ENCODE data around the gene PLCG2. TPM values are rescaled to one million over a fixed set of nuclear protein-coding genes. Genes with fewer than 3 reads are reported as not detected.

Gene PLCG2
- total RNA-seq, 1 donor from 2014 or later, result 47.6 TPM

DNA sequence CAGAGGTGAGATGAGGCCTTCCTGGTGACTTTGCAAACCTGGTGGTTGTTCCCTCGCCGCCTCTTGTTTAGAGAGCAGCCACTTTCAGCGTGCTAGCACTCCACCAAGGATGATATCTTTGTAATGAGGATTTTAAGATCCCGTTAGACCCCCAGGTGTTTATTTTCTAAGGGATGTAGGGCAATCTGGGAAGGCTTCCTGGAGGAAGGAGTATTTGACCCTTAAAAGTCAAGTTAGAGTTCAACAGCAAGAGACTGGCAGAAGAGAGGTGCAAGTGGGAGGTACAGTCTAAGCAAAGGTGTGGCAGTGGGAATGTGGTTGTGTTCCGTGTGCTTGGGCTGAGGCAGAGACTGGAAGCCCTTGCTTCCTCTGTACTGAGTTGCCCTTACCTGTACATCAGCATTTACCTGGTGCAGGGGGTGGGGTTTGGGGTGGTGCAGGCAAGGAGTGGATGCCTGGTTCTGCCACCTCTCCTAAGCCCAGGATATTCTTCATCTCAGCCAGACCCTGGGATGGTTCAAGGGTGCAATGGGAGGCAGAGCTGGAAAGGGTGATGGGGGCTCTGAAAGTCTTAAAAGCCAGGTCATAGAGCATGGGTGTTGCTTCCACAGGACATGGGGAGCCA, 148.6 kb downstream of the PLCG2 start:
- no peak for DNase-seq
- Histone ChIP-seq H3K4me3 (no peak overlapping the region), H3K36me3 (peaks cover 39% of the 10 kb centered on the region), H3K27ac (no peak overlapping the region), H3K9me3 (no peaks in the 10 kb centered on the region), H3K27me3 (no peaks in the 10 kb centered on the region), H3K4me1 (peaks cover 2% of the 10 kb centered on the region)
- no peak for ATAC-seq
- intact Hi-C loops (cut with DNase I), result no loop called here
- TF ChIP-seq, protein P1, sequence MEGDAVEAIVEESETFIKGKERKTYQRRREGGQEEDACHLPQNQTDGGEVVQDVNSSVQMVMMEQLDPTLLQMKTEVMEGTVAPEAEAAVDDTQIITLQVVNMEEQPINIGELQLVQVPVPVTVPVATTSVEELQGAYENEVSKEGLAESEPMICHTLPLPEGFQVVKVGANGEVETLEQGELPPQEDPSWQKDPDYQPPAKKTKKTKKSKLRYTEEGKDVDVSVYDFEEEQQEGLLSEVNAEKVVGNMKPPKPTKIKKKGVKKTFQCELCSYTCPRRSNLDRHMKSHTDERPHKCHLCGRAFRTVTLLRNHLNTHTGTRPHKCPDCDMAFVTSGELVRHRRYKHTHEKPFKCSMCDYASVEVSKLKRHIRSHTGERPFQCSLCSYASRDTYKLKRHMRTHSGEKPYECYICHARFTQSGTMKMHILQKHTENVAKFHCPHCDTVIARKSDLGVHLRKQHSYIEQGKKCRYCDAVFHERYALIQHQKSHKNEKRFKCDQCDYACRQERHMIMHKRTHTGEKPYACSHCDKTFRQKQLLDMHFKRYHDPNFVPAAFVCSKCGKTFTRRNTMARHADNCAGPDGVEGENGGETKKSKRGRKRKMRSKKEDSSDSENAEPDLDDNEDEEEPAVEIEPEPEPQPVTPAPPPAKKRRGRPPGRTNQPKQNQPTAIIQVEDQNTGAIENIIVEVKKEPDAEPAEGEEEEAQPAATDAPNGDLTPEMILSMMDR (IDR thresholded peaks at IDR 0.05), result no peak

DNA sequence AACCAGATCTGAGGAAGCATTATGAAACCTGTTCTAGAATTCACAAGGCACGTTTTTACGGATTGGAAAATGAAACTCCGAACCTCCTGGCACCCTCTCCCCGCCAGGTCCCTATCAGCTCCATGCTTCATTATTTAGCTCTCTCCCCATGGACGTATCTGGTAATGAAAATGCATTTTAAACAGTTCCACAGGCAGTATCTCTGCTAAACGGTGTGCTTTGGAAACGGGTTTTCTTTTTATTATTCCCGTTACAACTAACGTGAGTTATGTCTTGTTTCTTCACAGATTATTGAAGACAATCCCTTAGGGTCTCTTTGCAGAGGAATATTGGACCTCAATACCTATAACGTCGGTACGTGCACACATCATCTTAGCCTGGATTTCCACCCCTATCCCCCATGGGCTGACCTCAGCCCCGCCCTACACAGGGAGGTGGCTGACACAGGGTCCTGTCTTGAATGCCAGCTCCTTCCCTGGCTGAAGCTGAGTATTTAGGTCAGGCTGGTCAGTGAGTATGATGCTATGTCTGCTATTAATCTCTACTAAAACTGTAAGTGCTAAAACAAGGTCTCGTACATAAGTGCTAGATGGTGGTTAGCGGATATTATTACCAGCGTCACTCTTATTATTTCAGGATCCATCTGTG, 149.3 kb downstream of the PLCG2 start:
- Histone ChIP-seq H3K27ac (no peak overlapping the region), H3K4me3 (no peak overlapping the region), H3K4me1 (no peaks in the 10 kb centered on the region), H3K9me3 (no peaks in the 10 kb centered on the region), H3K36me3 (peaks cover 38% of the 10 kb centered on the region), H3K27me3 (no peaks in the 10 kb centered on the region)
- TF ChIP-seq, protein P1 (IDR thresholded peaks at IDR 0.05), result no peak
- DNase-seq (no peak), ATAC-seq (no peak)
- intact Hi-C loops (cut with DNase I), result no loop called here

DNA sequence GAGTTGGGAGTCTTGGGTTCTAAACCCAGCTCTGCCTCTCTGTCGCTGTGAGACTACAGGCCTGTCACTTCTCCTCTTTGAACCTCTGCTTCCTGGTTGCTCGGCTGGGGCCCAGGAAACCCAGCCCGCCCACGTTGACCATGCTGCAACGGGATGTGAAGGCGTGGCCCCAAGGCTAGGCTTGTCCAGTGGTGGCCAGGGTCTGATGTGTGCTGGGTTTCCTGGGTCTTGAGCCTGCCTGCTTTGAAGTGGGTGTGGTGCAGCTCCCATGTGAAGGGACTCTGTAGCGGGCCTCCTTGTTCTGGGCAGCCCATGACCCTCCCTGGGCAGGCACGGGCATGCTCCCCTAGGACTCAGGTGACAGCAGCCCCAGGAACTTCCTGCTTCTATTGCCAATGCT, 149.9 kb downstream of the PLCG2 start:
- Histone ChIP-seq H3K4me1 (no peaks in the 10 kb centered on the region), H3K9me3 (no peaks in the 10 kb centered on the region), H3K36me3 (peaks cover 32% of the 10 kb centered on the region), H3K27ac (no peak overlapping the region), H3K4me3 (no peak overlapping the region), H3K27me3 (no peaks in the 10 kb centered on the region)
- TF ChIP-seq, protein P1 (IDR thresholded peaks at IDR 0.05), result no peak
- intact Hi-C loops (cut with DNase I), result no loop called here
- DNase-seq (peak; percentile 78), ATAC-seq (peak; percentile 86)

DNA sequence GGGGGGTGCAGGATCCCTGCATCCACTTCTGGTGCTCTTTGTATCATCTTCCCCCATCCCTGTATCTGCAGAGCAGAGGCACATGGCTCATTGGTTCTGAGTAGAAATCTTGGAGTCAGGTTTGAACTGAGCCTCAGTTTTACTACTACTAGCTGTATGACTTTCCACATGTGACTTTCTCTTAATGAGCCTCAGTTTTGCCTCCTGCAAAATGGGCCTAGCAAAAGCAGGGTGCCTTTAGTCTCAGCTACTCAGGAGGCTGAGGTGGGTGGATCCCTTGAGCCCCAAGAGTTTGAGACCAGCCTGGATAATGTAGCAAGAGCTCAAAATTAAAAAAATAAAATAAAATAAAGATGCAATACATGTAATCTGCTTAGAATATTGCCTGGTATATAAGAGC, 150.8 kb downstream of the PLCG2 start:
- TF ChIP-seq, protein P1 (IDR thresholded peaks at IDR 0.05), result no peak
- Histone ChIP-seq H3K27me3 (no peaks in the 10 kb centered on the region), H3K27ac (no peak overlapping the region), H3K36me3 (peaks cover 27% of the 10 kb centered on the region), H3K9me3 (no peaks in the 10 kb centered on the region), H3K4me1 (no peaks in the 10 kb centered on the region), H3K4me3 (no peak overlapping the region)
- DNase-seq, result no peak
- no peak for ATAC-seq
- intact Hi-C loops (cut with DNase I), result no loop called here

DNA sequence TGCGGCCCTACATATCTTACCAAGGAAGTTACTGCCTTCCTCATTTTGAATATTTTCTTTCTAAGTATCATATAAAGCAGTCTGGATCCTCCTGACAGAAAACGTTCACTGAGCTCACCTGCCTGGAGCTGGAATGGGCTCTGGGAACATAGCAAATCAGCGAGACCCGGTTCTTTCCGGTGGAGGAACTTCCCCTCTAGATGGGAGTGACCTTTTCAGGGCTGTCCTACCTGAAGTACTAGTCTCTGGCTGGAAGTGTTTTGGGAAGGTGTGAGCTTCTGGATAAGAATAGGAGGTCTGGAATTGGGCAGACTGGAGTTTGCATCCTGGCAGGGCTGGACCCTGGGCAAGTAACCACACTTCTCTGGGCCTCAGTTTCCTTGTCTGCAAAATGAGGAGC, 152.8 kb downstream of the PLCG2 start:
- H3K27me3 ChIP-seq, result no peaks in the 10 kb centered on the region
- DNase-seq (no peak), ATAC-seq (no peak)
- H3K9me3 ChIP-seq, result no peaks in the 10 kb centered on the region
- no peak overlapping the region for H3K27ac ChIP-seq
- H3K4me1 ChIP-seq, result no peaks in the 10 kb centered on the region
- peaks cover 37% of the 10 kb centered on the region for H3K36me3 ChIP-seq
- TF ChIP-seq, protein P1 (IDR thresholded peaks at IDR 0.05), result no peak
- intact Hi-C loops (cut with DNase I), result no loop called here
- H3K4me3 ChIP-seq, result no peak overlapping the region

Data from upper lobe of right lung (tissue), 1 donor.